Suprapubic skin (tissue), 3 donors: ENCODE data around the gene TRIM63.
"Not testable (repeated sequence)": the region's sequence is repeated elsewhere in the genome, so short reads cannot be mapped to it uniquely, and the experiment has no call there.

Source experiments
- CTCF ChIP-seq, 2 donors: fragments of 200-600 bp in 1 of 2; fragments of 450-650 bp in 1 of 2; sonication (generic) in 1 of 2; IDR thresholded peaks; one replicate each; pipeline ENCODE4 v1.5.1; 2016 to 2019; ENCODE audit warnings: antibody characterized with exemption in 2 of 2, mild to moderate bottlenecking in 1 of 2, moderate library complexity in 1 of 2
- EP300 ChIP-seq: sonication (generic); formaldehyde crosslinking; IDR thresholded peaks from one replicate; pipeline ENCODE4 v1.6.1; 2017; ENCODE audit warnings: antibody characterized with exemption

GRCh38 chr1:26105226-26105548, 37.8 kb upstream of the TRIM63 start:
- peak in 1 of 2 donors; percentile 2 for TF ChIP-seq CTCF (IDR thresholded peaks at IDR 0.05)
- TF ChIP-seq EP300: not testable (repeated sequence)
